Hepatocyte (in vitro differentiated cells): ENCODE results near the gene ARHGAP9.

Experiments
- CTCF ChIP-seq: fragments of 200-600 bp; sonication (generic); IDR thresholded peaks from 2 replicates; pipeline ENCODE4 v1.5.1; 2016; ENCODE audit warnings: antibody characterized with exemption, mild to moderate bottlenecking; ENCODE audit not compliant: poor library complexity
- EZH2 ChIP-seq: fragments of 200-600 bp; sonication (generic); IDR thresholded peaks from 2 replicates; pipeline ENCODE4 v1.6.1; 2016; ENCODE audit warnings: antibody characterized with exemption, mild to moderate bottlenecking, borderline replicate concordance
- EZH2phosphoT487 ChIP-seq: fragments of 200-600 bp; sonication (generic); IDR thresholded peaks from one replicate; pipeline ENCODE4 v1.6.1; 2018; ENCODE audit warnings: antibody characterized with exemption, mild to moderate bottlenecking, low read depth, moderate library complexity; ENCODE audit not compliant: unreplicated experiment, severe bottlenecking

DNA sequence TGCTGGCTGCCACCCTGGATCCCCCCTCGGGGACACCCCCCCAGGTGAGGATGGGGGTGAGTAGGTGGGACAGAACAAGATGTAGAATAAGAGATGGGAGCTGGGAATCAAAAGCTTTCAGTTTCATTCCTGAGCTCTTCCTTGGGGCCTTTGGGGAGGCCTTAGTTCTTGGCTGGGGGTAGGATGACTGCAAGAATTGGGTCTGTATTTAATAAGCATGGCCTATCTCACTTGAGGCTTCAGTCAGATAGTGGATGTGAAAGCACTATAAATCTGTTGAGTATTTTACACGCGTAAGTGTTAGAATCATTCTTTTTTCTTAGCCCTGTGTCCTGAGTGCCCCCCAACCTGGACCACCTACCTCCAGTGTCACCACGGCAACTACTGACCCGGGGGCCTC, 47.5 kb upstream of the ARHGAP9 start:
- TF ChIP-seq CTCF (no peak), EZH2 (no peak), EZH2phosphoT487 (no peak)
